ENCODE measurements around the gene KL. TPM values are rescaled to one million over a fixed set of nuclear protein-coding genes. Genes with fewer than 3 reads are reported as not detected.

Gene KL
- polyA plus RNA-seq, 2 of the 4 experiments (the other 2 are of a cell fraction) = 0.01 TPM; not detected in 1

DNA sequence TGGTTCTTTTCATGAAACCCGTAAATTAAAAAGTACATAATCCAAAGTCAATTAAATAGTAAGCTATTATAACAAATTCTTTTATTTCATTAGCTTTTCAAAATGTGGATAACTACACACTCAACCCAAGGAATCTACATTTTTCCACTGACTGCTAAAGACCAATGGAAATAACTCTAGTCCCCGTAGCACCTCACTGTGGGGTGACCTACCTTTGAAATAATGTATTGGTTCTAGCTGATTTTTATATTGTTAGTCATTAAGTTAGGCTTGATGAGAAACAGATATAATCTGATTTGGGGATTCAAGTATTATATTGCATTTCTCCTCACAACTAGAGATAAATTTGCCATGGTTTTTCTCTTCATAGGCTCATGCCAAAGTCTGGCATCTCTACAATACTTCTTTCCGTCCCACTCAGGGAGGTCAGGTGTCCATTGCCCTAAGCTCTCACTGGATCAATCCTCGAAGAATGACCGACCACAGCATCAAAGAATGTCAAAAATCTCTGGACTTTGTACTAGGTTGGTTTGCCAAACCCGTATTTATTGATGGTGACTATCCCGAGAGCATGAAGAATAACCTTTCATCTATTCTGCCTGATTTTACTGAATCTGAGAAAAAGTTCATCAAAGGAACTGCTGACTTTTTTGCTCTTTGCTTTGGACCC, 37.3 kb downstream of the KL start:
- CTCF ChIA-PET = no interaction called here
- Histone ChIP-seq H3K4me2 (no peak overlapping the region), H3K4me1 (no peaks in the 10 kb centered on the region), H3K9me3 (no peaks in the 10 kb centered on the region), H3K27ac (no peak overlapping the region), H3K4me3 (no peak overlapping the region)
- ATAC-seq (no peak), FAIRE-seq (no peak), DNase-seq (ENCODE audit: low read depth in 1 of 2, low spot score in 1 of 2) (no peak)
- TF ChIP-seq KDM5A (IDR thresholded peaks at IDR 0.05) (no peak), ZNF302 (CRISPR knock-in tag; IDR thresholded peaks at IDR 0.05) (no peak), NR3C1 (IDR thresholded peaks at IDR 0.05) (no peak), CHD4 (IDR thresholded peaks at IDR 0.05; ENCODE audit: borderline replicate concordance) (no peak), NPAS2 (CRISPR knock-in tag; IDR thresholded peaks at IDR 0.05; ENCODE audit: borderline replicate concordance) (no peak), RARB (CRISPR knock-in tag; IDR thresholded peaks at IDR 0.05) (no peak), HES2 (IDR thresholded peaks at IDR 0.05) (no peak), EHF (CRISPR knock-in tag; IDR thresholded peaks at IDR 0.05) (no peak), ATOH8 (CRISPR knock-in tag; IDR thresholded peaks at IDR 0.05; ENCODE audit: low read depth) (no peak), NFE2L2 (conservative IDR thresholded peaks at IDR 0.05; ENCODE audit: low read length) (no peak), HDAC2 (IDR thresholded peaks at IDR 0.05) (no peak), SREBF2 (IDR thresholded peaks at IDR 0.05) (no peak), MAX (IDR thresholded peaks at IDR 0.05) (no peak), CBX2 (IDR thresholded peaks at IDR 0.05; ENCODE audit: borderline replicate concordance, low read depth) (no peak), ZFP36 (IDR thresholded peaks at IDR 0.05; ENCODE audit: borderline replicate concordance, partially characterized antibody) (no peak), CHD2 (IDR thresholded peaks at IDR 0.05; ENCODE audit: low read length, partially characterized antibody) (no peak), FOSL2 (IDR thresholded peaks at IDR 0.05) (no peak), FOSL2 (CRISPR knock-in tag; IDR thresholded peaks at IDR 0.05) (no peak), FOXS1 (CRISPR knock-in tag; IDR thresholded peaks at IDR 0.05) (no peak), HOXB5 (CRISPR knock-in tag; IDR thresholded peaks at IDR 0.05) (no peak), BHLHE40 (IDR thresholded peaks at IDR 0.05; ENCODE audit: low read depth, low read length) (no peak)
- WGBS (ENCODE audit: missing lambda C conversion rate) = 41% methylated on average over 7 of the region's 7 CpGs
- POLR2A ChIA-PET = no interaction called here

DNA sequence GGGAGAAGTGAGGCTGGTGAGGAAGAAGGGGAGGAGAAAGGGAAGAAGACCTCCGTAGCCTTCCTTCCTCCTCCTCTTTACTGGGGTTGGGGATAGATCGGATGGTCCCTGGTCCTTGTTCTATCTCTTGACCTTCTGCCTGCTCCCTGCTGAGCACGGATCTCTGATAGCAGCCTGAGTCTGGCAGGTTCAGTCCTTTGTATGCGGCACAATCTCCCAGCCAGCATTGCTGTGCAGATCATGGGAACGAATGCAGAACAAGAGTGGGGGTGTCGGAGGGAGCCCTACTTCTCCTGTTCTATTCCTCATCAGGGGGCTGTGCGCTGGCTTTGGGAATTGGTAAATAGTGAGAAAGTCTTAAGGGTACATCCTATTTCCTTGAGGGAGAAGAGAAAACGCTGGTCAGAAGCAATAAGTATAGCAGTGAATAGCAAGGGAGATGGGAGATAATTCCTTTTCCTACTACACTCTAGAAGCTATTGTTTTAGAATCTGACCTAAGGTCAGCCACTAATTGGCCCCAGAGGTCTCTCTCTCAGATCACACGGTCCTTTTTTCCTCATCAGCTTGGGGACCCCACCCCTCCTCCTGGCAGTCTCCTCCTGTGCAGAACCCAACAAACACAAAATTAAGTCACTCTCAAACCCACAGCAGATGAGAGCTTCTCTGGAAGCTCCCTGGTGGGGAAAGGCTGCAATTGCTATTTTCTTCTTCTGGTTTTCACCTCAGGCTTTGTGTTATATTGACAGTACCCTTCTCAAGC, 41.0 kb downstream of the KL start:
- Histone ChIP-seq H3K4me1 (no peaks in the 10 kb centered on the region), H3K9me3 (no peaks in the 10 kb centered on the region), H3K4me3 (no peak overlapping the region), H3K27ac (no peak overlapping the region), H3K4me2 (no peak overlapping the region)
- ATAC-seq (peak; percentile 73 to 81; a peak in 5 of 6 replicates), FAIRE-seq (no peak), DNase-seq (ENCODE audit: low read depth in 1 of 2, low spot score in 1 of 2) (peak; percentile 18 to 19)
- WGBS (ENCODE audit: missing lambda C conversion rate) = 52% methylated on average over 9 of the region's 9 CpGs
- ChIA-PET POLR2A (no interaction called here), CTCF (interaction anchor here (1.4 kb wide), 1 partner anchor 39 kb away, joined by 3 read pairs; no protein-coding TSS in a partner anchor)
- TF ChIP-seq HMGXB4 (CRISPR knock-in tag; IDR thresholded peaks at IDR 0.05; ENCODE audit: borderline replicate concordance) (no peak), CTCF (IDR thresholded peaks at IDR 0.05) (peak; percentile 7; the same call in 1 of the 3 replicates)

Data from A549 (cell line).